CD4-positive, alpha-beta T cell treated with Interleukin-10 for 1 hour (primary cell): ENCODE measurements around the gene SHB.
"Not testable (repeated sequence)": the region's sequence is repeated elsewhere in the genome, so short reads cannot be mapped to it uniquely, and the experiment has no call there.

Source experiments
- DNase-seq: peaks from one replicate; pipeline ENCODE4 v3.0.0-alpha.2; 2020

Gene SHB

DNA sequence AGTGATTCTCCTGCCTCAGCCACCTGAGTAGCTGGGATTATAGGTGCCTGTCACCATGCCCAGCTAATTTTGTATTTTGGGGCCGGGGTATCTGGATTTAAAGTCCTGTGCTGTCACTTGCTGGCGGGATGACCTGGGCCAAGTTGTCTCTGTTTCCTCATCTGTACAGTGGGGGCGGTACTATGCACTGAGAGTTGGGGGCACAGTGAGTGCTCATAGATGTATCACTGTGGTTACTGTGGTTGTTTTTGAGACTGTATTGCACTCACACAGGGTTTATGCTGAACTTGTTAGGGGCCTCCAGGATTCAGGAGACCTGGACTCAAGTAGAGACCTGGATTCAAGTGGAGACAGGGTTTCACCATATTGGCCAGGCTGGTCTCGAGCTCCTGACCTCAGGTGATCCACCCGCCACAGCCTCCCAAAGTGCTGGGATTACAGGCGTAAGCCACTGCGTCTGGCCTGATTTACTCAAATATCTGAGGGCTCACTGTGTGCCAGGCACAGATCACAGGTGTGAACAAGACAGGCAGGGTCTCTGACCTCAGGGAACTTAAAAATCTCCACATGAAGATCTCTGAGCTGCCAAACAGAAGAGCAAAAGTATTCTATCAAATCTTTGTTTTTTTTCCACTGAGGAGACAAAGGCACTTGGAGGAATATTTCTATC, 103.2 kb downstream of the SHB start:
- not testable (repeated sequence) for DNase-seq

- DNase-seq, result no peak
Observed at GRCh38 chr9:37965116-37965515, 103.9 kb downstream of the SHB start.

DNA sequence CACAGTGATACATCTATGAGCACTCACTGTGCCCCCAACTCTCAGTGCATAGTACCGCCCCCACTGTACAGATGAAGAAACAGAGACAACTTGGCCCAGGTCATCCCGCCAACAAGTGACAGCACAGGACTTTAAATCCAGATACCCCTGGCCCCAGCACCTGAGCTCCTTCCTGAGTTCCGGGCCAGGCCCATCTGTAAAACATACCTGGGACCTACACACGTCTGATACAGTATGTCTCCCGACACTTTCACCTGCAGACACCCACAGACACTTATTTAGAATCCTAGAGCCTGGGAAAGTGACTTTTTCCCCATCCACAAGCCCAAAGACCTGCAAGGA, 104.3 kb downstream of the SHB start:
- no peak for DNase-seq

GRCh38 chr9:37963936-37964739, 104.9 kb downstream of the SHB start:
- no peak for DNase-seq

GRCh38 chr9:37961351-37961750, 107.7 kb downstream of the SHB start:
- DNase-seq, result no peak

DNA sequence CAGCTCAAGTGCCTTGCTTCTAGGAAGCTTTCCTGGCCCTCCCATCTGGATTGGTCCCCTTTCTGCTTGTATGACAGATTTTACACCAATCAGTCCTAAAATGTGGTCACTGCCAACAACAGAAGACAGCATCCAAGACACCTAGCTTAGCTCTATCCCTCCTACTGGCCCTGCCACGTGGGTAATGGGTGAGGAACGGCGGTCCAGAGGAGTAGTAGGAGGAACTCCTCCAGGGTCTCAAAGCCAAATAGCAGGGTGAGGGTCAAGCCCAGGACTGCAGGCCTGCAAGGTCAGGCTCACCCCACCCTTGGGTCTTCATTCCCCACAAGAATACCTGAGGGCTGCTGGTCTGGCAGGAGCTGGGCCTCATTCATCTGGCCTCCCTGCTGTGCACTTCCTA, 108.4 kb downstream of the SHB start:
- no peak for DNase-seq

- DNase-seq, result no peak
Observed at GRCh38 chr9:37959976-37960375, 109.1 kb downstream of the SHB start.

DNA sequence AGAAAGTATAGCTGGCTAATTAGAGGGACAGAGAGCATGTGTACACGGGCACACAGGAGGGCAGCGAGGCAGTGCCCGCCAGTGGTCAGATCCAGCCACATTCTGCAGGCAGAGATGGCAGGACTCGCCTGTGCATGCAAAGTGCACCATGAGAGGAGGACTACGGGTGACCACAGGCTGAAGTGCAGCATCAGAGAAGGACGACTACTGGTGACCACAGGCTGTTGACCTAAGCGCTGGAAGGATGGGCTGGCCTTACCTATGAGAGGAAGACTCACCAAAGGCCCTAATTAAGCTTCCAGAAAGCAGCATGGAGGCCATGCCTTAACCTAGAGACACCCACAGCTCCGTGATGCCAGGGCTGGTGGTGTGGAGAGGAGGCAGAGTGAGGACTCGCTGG, 110.9 kb downstream of the SHB start:
- no peak for DNase-seq

GRCh38 chr9:37957664-37957953, 111.4 kb downstream of the SHB start:
- DNase-seq, result no peak

DNA sequence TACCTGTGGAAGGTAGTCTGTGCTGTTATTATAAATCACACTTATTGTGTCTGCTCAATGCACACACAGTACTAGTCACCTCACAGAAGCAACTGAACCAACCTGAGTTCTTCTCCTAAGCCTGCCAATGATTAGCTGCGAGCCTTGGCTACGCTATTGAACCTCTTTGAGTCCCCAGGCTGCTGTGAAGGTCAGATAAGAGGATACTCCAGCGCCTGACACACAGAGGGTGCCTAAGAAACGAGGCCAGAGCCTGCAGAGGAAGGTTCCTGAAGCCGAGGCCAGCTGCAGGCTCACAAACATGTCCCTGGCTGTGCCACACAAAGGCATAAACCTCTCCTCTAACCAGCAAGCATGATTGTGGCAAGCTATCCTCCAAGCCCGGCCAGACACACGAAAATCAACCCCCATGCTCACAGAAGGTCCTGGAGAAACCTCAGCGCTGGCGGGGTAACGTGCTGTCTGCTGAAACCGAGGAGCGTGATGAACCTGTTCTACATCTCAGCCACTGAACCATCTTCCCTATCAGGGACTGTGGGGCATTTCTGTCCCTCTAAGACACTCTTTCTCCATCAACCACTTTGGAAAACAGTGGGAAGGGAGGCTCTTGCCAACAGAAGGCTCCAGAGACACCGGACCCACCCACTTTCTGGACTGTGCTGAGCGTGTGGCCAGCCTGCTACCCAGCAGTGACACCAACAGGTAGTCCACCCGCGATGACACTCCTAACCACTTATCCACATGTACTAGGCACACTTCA, 111.9 kb downstream of the SHB start:
- no peak for DNase-seq

GRCh38 chr9:37956423-37956820, 112.6 kb downstream of the SHB start:
- no peak for DNase-seq

GRCh38 chr9:37955781-37956422, 113.1 kb downstream of the SHB start:
- DNase-seq, result no peak

DNA sequence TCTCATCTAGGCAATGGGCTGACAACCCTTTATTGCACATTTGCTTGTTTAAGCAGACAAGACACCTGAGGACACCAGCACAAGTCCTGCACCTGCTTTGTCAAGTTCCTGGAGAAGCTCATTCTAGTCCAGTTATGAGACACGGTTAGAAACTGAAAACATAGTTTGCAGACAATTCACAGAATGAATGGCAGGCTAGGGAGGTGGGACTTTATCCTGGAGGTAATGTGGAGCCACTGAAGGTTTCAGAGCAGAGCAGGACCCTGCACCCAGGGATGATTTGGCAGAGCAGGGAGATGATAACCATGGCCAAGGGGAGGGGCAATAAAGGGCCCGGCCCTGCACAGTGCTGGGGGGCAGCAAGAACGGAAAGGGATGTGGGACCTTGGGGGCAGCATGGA, 114.4 kb downstream of the SHB start:
- no peak for DNase-seq

DNA sequence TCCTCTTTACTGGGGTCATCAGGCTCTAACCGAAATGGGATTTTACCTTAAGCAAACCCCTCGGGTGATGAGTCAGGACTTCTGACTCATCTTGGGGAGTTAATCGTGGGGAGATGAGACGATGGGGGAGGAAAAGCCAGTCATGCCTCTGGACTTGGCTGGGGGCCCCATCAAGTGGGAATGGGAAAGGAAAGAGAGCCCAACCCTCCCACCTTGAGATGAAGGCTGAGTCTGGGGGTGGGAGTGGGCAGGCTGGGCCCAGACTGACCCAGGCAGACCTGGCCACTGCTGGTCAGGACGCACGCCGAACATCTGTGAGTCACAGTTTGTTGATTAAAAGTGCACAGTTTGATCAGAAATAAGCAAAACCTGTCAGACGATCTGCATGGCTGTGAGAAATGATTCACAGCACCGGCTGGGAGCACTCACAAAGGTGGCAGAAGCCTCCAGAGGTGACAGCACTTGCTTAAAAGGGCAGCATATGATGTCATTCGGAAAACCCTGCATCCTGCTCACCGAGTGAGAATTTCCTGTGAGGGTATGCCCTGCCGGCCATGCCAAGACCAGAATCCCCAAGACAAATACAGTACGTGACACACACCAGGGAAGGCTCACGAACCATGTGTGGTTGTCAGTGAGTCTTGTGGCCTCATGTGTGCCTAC, 115.1 kb downstream of the SHB start:
- DNase-seq, result peak; percentile 15

DNA sequence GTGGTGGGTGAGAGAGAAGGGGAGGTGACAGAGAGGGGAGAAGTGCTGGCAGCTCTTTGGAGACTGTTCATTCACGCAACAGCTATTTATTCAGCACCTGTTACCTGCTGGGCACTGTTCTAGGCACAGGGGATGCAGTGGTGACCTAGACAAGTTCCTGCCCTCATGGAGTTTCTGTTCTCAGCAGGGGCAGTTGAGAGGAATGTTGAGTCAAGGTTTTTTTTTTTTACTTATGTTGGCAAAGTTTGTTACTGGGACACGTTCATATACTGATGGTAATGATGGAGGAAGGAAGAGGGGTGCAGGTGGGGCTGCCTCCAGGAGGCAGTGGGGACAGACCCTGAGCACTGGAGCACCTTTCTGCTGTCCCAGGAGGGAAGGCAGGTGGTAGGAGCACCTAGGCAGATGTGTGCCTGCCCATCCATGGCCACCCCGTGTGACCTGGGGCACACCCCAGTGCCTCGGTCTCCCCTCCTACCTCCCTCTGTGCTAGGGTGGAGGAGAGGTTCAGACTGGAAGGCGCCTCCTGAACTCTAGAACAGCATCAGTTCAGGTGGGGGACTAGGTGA, 115.7 kb downstream of the SHB start:
- no peak for DNase-seq

- DNase-seq, result no peak
Observed at GRCh38 chr9:37952731-37953130, 116.3 kb downstream of the SHB start.

- DNase-seq, result no peak
Observed at GRCh38 chr9:37951671-37952449, 117.2 kb downstream of the SHB start.

DNA sequence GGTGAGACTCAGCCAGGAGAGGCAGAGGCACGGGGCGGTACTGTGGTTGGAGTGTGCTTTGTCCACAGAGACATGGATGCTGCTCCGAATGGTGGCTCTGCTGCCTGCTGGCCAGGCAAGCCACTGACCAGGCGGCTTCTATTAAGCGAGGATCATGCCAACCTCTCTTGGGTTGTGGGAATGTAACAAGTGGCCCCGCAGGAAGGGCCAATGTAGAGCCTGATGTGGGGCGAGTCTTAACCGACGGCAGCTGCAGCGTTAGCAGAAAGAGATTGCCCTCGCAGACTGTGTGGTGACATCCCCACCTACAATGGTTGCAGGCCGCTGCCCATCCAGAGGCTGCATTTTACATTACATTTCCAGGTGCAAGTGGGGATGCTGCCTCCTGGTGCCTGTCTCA, 118.5 kb downstream of the SHB start:
- DNase-seq, result no peak

GRCh38 chr9:37949576-37949975, 119.5 kb downstream of the SHB start:
- no peak for DNase-seq

DNA sequence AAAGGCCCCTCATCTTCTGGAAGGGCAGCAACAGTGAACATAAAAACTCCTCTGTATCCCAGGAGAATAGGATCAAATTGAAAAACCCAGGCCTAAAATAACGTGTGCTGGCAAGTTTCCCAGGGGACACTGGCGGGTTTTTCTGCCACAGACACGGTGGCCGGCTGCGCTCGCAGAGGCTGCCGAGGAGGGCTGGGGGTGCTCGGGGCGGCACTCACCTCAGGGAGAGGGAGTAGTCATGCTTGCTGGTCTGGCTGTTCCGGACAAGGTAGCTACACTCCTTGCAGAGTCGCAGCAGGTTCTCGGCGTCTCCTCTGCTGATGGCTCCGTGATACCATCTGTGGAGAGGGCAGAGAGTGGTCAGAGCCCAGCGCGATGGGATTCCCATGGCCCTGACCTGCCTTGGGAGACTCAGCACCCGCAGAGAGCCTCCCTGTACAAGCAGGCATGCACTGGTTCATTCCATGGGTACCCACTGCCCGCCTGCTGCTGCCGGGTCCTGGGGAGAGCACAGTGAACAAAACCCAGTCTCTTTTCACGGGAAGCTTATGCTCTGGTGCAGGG, 120.5 kb downstream of the SHB start:
- no peak for DNase-seq

DNA sequence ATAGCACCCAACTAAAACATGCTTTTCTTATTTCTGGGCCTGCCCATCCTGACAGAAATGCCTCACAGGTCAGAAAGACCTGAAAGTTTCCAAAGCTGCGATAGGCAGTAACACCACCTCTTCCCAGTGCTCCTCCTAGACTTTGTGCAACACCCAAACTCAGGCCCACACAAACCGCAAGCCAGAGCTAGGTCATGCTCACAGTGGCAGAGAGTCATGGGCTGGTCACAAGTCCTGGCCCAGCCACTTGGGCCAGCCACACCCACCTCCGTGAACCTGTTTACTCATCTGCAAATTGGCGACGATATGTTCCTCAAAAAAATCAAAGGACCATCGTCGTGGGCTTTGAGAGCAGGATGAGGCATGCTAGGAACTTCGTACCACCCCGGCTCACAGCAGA, 121.0 kb downstream of the SHB start:
- DNase-seq, result no peak

DNA sequence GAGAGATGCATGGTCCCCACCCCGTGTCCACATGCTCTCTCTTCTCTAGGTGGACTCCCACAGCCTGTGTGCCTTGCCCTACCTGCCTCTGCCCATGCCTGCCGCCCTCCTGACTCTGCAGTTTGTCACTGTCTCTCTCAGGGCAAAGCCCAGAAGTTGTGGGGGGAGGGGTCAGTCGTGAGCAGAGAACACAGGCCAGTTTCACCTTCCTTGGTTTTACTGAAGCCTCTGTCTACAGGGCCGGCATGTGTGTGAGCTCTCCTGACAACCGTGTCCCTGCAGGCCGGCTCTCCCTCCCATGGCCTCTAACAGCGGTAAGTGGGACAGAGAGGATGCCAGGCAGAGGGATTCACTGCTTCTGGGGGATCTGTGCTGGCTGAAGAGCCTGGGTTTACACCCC, 121.6 kb downstream of the SHB start:
- no peak for DNase-seq
